IMR-90 (cell line): Measurements from ENCODE around the gene LYRM4. TPM values are rescaled to one million over a fixed set of nuclear protein-coding genes. Genes with fewer than 3 reads are reported as not detected.

Experiments
- BHLHE40 ChIP-seq: fragments of 150-350 bp; IDR thresholded peaks from 2 replicates; pipeline ENCODE4 v1.6.1; 2016; ENCODE audit warnings: mild to moderate bottlenecking, low read depth, low read length
- CEBPB ChIP-seq: IDR thresholded peaks from 2 replicates; pipeline ENCODE4 v1.6.1; 2012; ENCODE audit warnings: low read depth, low read length, improper control_type of control experiment
- CTCF ChIP-seq: conservative IDR thresholded peaks from 2 replicates; pipeline ENCODE4 v1.5.1; 2012; ENCODE audit warnings: mild to moderate bottlenecking, low read depth, low read length, improper control_type of control experiment
- MAFK ChIP-seq: IDR thresholded peaks from 2 replicates; pipeline ENCODE4 v1.6.1; 2012; ENCODE audit warnings: low read depth, low read length, improper control_type of control experiment
- MXI1 ChIP-seq: IDR thresholded peaks from 2 replicates; pipeline ENCODE4 v1.6.1; 2012; ENCODE audit warnings: low read depth, mild to moderate bottlenecking, low read length, moderate library complexity, borderline replicate concordance
- NFE2L2 ChIP-seq: fragments of 150-350 bp; IDR thresholded peaks from 2 replicates; pipeline ENCODE4 v1.6.1; 2016; ENCODE audit warnings: low read depth, mild to moderate bottlenecking, low read length
- RAD21 ChIP-seq: IDR thresholded peaks from 2 replicates; pipeline ENCODE4 v1.6.1; 2012; ENCODE audit warnings: low read length, improper control_type of control experiment
- RFX5 ChIP-seq: IDR thresholded peaks from 2 replicates; pipeline ENCODE4 v1.8.0; 2012; ENCODE audit warnings: low read depth, mild to moderate bottlenecking, low read length, moderate library complexity
- polyA plus RNA-seq, 3 experiments: library from polyadenylated mRNA; depleted of rRNA; stranded (reverse); fragments of >200 nt; gene quantifications; 2 replicates each; pipeline ENCODE4 v1.2.3, GENCODE V29; 2012; ENCODE audit warnings: low replicate concordance in 1 of 3
- total RNA-seq: library from RNA; depleted of rRNA; stranded (reverse); fragments of >200 nt; gene quantifications from 2 replicates; pipeline ENCODE4 v1.2.3, GENCODE V29; 2012

Gene LYRM4
- total and polyA plus RNA-seq, 2 of the 4 experiments (the other 2 are of a cell fraction), result 11.5 to 26.6 TPM

- TF ChIP-seq CTCF, result no peak
- TF ChIP-seq MXI1, result no peak
- TF ChIP-seq CEBPB, result no peak
- no peak for TF ChIP-seq RFX5
- TF ChIP-seq RAD21, result no peak
- TF ChIP-seq NFE2L2, result no peak
- no peak for TF ChIP-seq BHLHE40
- TF ChIP-seq MAFK, result no peak
These were observed 26.0 kb upstream of the LYRM4 start (continued) for GRCh38 chr6:5286780-5287179.
